GM23338 (cell line): Measurements from ENCODE around the gene BCL2L12.

Experiments used
- CTCF ChIP-seq, 2 experiments: fragments of 200-600 bp in 1 of 2; sonication (generic) in 1 of 2; conservative IDR thresholded peaks; 2 replicates each; pipeline versions ENCODE4 v1.5.1 to v1.6.1; 2016 to 2017; ENCODE audit warnings: antibody characterized with exemption in 2 of 2, low read depth in 2 of 2, mild to moderate bottlenecking in 2 of 2, moderate library complexity in 1 of 2
- EZH2 ChIP-seq: fragments of 200-600 bp; sonication (generic); IDR thresholded peaks from one replicate; pipeline ENCODE4 v1.8.0; 2017; ENCODE audit warnings: antibody characterized with exemption, mild to moderate bottlenecking, low read depth; ENCODE audit not compliant: unreplicated experiment
- EZH2phosphoT487 ChIP-seq: fragments of 200-600 bp; sonication (generic); IDR thresholded peaks from one replicate; pipeline ENCODE4 v1.8.1; 2018; ENCODE audit warnings: antibody characterized with exemption; ENCODE audit not compliant: unreplicated experiment
- JUNB ChIP-seq: IDR thresholded peaks from one replicate; pipeline ENCODE4 v1.6.1; 2016; ENCODE audit warnings: antibody characterized with exemption; ENCODE audit not compliant: unreplicated experiment
- POLR2AphosphoS5 ChIP-seq: IDR thresholded peaks from 2 replicates; pipeline ENCODE4 v1.6.1; 2016; ENCODE audit warnings: antibody characterized with exemption, low read depth
- ZNF114 ChIP-seq: fragments of 250-450 bp; sonication (Bioruptor Pico); IDR thresholded peaks from 2 replicates; pipeline ENCODE4 v1.5.0; 2020; ENCODE audit warnings: mild to moderate bottlenecking, moderate library complexity
- ZNF331 ChIP-seq: fragments of 250-450 bp; sonication (Bioruptor Pico); IDR thresholded peaks from 2 replicates; pipeline ENCODE4 v1.5.0; 2020; ENCODE audit warnings: low read depth, mild to moderate bottlenecking, moderate library complexity

GRCh38 chr19:49662011-49662410 is 3.7 kb upstream of the BCL2L12 start:
- no peak for TF ChIP-seq CTCF (conservative IDR thresholded peaks at IDR 0.05; ENCODE audit: low read depth in 2 of 2)
- no peak for TF ChIP-seq ZNF331 (CRISPR knock-in tag)
- no peak for TF ChIP-seq EZH2
- TF ChIP-seq EZH2phosphoT487: no peak
- TF ChIP-seq POLR2AphosphoS5: no peak
- no peak for TF ChIP-seq JUNB
- no peak for TF ChIP-seq ZNF114 (CRISPR knock-in tag)
